AG10803 (cell line): ENCODE data around the gene ARL14EP.

Source experiments
- DNase-seq: peaks from one replicate; pipeline ENCODE4 v3.0.0; 2010; ENCODE audit warnings: low read depth
- H3K4me3 ChIP-seq: 2 replicates; pipeline ENCODE4 v1.5.1; 2011; ENCODE audit warnings: mild to moderate bottlenecking, low read length, control low read depth
- TF ChIP-seq, protein P1 (sequence below): conservative IDR thresholded peaks from 2 replicates; pipeline ENCODE4 v1.5.1; 2011; ENCODE audit warnings: mild to moderate bottlenecking, low read length, control low read depth, inconsistent platforms

ARL14EP gene

DNA sequence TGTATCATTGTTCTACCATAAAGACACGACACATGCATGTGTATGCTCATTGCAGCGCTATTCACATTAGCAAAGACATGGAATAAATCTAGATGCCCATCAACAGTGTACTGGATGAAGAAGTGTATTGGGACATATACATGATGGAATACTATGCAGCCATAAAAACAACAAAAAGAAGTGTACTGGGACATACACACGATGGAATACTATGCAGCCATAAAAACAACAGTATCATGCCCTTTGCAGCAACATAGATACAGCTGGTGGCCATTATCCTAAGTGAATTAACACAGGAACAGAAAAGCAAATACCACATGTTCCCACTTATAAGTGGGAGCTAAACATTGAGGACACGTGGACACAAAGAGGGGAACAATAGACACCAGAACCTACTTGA, 22.7 kb downstream of the ARL14EP start:
- no peak overlapping the region for H3K4me3 ChIP-seq
- TF ChIP-seq, protein P1, sequence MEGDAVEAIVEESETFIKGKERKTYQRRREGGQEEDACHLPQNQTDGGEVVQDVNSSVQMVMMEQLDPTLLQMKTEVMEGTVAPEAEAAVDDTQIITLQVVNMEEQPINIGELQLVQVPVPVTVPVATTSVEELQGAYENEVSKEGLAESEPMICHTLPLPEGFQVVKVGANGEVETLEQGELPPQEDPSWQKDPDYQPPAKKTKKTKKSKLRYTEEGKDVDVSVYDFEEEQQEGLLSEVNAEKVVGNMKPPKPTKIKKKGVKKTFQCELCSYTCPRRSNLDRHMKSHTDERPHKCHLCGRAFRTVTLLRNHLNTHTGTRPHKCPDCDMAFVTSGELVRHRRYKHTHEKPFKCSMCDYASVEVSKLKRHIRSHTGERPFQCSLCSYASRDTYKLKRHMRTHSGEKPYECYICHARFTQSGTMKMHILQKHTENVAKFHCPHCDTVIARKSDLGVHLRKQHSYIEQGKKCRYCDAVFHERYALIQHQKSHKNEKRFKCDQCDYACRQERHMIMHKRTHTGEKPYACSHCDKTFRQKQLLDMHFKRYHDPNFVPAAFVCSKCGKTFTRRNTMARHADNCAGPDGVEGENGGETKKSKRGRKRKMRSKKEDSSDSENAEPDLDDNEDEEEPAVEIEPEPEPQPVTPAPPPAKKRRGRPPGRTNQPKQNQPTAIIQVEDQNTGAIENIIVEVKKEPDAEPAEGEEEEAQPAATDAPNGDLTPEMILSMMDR = no peak
- DNase-seq = no peak

DNA sequence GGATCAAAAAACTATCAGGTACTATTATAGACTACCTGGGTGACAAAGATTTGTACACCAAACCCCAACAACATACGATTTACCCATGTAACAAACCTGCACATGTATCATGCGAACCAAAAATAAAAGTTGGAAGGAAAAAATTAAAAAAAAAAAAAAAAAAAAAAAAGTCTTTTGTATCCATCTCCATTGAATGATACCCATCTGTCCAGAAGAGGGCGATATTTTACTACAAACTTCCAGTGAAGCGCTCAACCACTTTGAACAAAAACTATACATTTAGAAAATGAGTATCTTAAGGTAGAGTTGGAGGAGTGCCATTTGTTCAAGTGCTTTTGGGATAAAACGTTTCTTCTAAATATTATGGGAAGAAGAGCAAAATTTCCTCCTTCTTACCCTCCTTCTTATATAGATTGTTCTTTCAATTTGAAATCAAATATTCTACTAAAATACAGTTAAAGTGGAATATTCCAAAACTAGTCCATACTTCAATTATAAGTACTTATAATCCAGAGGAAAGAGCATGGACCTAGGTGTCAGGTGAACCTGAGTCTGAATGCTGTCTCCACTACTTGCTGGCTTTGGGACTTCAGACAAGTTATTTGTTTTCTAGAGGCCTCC, 23.3 kb downstream of the ARL14EP start:
- TF ChIP-seq, protein P1 = peak; percentile 69
- no peak overlapping the region for H3K4me3 ChIP-seq
- DNase-seq = peak; percentile 55

DNA sequence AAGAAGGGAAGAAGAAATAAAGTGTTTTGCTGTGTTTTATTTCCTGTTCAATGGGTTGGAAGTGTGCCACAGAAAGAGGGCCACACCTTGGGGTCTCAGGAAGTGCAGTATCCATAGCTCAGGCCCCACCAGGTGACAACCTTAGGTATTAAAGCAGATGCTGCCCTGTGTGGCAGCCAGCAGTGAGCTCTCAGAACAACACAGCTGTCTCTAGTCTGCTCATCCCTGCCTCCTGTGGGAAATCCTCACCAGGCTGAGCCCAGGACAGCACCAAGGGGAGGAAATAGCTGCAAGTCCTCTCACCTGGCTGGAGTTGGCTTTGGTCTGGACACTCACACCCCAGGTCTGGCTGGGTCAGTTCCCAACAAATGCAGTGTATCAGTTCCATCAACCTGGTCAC, 25.1 kb downstream of the ARL14EP start:
- DNase-seq = no peak
- H3K4me3 ChIP-seq = no peak overlapping the region
- TF ChIP-seq, protein P1 = no peak

GRCh38 chr11:30349885-30350284, 27.0 kb downstream of the ARL14EP start:
- no peak overlapping the region for H3K4me3 ChIP-seq
- TF ChIP-seq, protein P1 = no peak
- no peak for DNase-seq

DNA sequence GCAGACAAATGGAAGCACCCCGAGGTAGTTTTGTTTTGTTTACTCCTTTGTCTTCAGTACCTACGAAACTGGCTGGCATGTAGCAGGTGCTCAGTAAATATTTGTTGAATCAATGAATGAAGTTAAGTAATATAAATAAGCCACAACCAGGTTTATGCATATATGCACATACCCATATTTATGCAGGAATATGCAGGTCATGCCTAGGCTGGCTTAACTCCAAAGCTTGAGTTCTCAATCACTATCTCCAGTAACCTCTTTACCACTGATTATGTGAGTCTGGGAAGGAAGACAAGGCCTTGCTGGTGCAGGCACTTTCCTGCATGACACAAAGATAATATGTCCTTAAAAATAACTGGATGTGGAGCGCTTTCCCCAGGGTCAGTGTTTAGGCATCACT, 27.5 kb downstream of the ARL14EP start:
- TF ChIP-seq, protein P1 = no peak

DNA sequence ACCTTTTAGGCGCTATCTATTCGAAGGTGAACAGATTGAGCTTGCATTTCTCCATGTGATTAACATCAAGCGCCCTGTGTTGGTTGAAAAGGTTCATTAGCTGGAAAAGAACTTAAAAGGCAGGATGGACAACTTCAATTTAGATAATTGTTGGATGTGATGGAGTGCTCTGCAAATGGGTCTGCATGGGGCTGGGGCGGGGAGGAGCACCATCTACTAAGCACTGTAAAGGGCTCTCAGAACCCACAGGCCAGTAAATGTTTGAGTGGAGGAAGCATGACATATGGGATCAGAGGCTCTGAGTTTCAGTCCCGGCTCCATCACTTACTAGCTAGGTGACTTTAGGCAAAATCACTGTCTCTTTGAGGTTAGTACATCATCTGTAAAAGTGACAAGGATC, 28.2 kb downstream of the ARL14EP start:
- TF ChIP-seq, protein P1 = no peak
- no peak for DNase-seq
- H3K4me3 ChIP-seq = no peak overlapping the region

More for the DNA sequence above, 27.5 kb downstream of the ARL14EP start:
- no peak overlapping the region for H3K4me3 ChIP-seq
- DNase-seq = no peak

GRCh38 chr11:30356391-30356790, 33.5 kb downstream of the ARL14EP start:
- TF ChIP-seq, protein P1 = no peak
- H3K4me3 ChIP-seq = no peak overlapping the region
- DNase-seq = no peak
